ENCODE results near the gene LIMS3. TPM values are rescaled to one million over a fixed set of nuclear protein-coding genes. Genes with fewer than 3 reads are reported as not detected.
"Not testable (repeated sequence)": the region's sequence is repeated elsewhere in the genome, so short reads cannot be mapped to it uniquely, and the experiment has no call there.

LIMS3 gene
- total RNA-seq, 1 experiment from 2014 or later, result 1.5 TPM

- H3K9me3 Mint-ChIP-seq (ENCODE audit: unreplicated experiment); H3K4me1 Mint-ChIP-seq (ENCODE audit: insufficient read depth, unreplicated experiment); POLR2A ChIA-PET; CTCF ChIA-PET; H3K36me3 Mint-ChIP-seq (ENCODE audit: insufficient read depth, unreplicated experiment); intact Hi-C loops (cut with micrococcal nuclease); H3K27ac Mint-ChIP-seq (ENCODE audit: low read depth, unreplicated experiment); H3K27me3 Mint-ChIP-seq (ENCODE audit: insufficient read depth, unreplicated experiment); BruUV-seq (replicated peaks); H3K4me3 Mint-ChIP-seq (ENCODE audit: unreplicated experiment); DNase-seq (ENCODE audit: unreplicated experiment): not testable (repeated sequence)
Measured at GRCh38 chr2:109950146-109950843, 51.8 kb downstream of the LIMS3 start.

GRCh38 chr2:109963942-109964341 is 65.5 kb downstream of the LIMS3 start:
- H3K4me1 Mint-ChIP-seq (ENCODE audit: insufficient read depth, unreplicated experiment); POLR2A ChIA-PET; H3K27me3 Mint-ChIP-seq (ENCODE audit: insufficient read depth, unreplicated experiment): not testable (repeated sequence)

GRCh38 chr2:109965482-109965881 is 67.0 kb downstream of the LIMS3 start:
- H3K9me3 Mint-ChIP-seq (ENCODE audit: unreplicated experiment); H3K36me3 Mint-ChIP-seq (ENCODE audit: insufficient read depth, unreplicated experiment); H3K27ac Mint-ChIP-seq (ENCODE audit: low read depth, unreplicated experiment); BruUV-seq (replicated peaks); CTCF ChIA-PET; H3K4me3 Mint-ChIP-seq (ENCODE audit: unreplicated experiment); POLR2A ChIA-PET; DNase-seq (ENCODE audit: unreplicated experiment); H3K4me1 Mint-ChIP-seq (ENCODE audit: insufficient read depth, unreplicated experiment); H3K27me3 Mint-ChIP-seq (ENCODE audit: insufficient read depth, unreplicated experiment); intact Hi-C loops (cut with micrococcal nuclease): not testable (repeated sequence)

More at GRCh38 chr2:109963942-109964341, 65.5 kb downstream of the LIMS3 start:
- CTCF ChIA-PET; H3K9me3 Mint-ChIP-seq (ENCODE audit: unreplicated experiment); H3K4me3 Mint-ChIP-seq (ENCODE audit: unreplicated experiment); intact Hi-C loops (cut with micrococcal nuclease); H3K27ac Mint-ChIP-seq (ENCODE audit: low read depth, unreplicated experiment); BruUV-seq (replicated peaks); H3K36me3 Mint-ChIP-seq (ENCODE audit: insufficient read depth, unreplicated experiment); DNase-seq (ENCODE audit: unreplicated experiment): not testable (repeated sequence)

GRCh38 chr2:109966107-109966736 is 67.7 kb downstream of the LIMS3 start:
- H3K4me1 Mint-ChIP-seq (ENCODE audit: insufficient read depth, unreplicated experiment); POLR2A ChIA-PET; CTCF ChIA-PET: not testable (repeated sequence)

GRCh38 chr2:109966858-109967257 is 68.4 kb downstream of the LIMS3 start:
- intact Hi-C loops (cut with micrococcal nuclease); H3K27me3 Mint-ChIP-seq (ENCODE audit: insufficient read depth, unreplicated experiment); H3K4me3 Mint-ChIP-seq (ENCODE audit: unreplicated experiment); POLR2A ChIA-PET; BruUV-seq (replicated peaks); CTCF ChIA-PET; H3K4me1 Mint-ChIP-seq (ENCODE audit: insufficient read depth, unreplicated experiment); H3K9me3 Mint-ChIP-seq (ENCODE audit: unreplicated experiment); H3K27ac Mint-ChIP-seq (ENCODE audit: low read depth, unreplicated experiment); DNase-seq (ENCODE audit: unreplicated experiment); H3K36me3 Mint-ChIP-seq (ENCODE audit: insufficient read depth, unreplicated experiment): not testable (repeated sequence)

More at GRCh38 chr2:109966107-109966736, 67.7 kb downstream of the LIMS3 start:
- intact Hi-C loops (cut with micrococcal nuclease); H3K9me3 Mint-ChIP-seq (ENCODE audit: unreplicated experiment); H3K36me3 Mint-ChIP-seq (ENCODE audit: insufficient read depth, unreplicated experiment); BruUV-seq (replicated peaks); DNase-seq (ENCODE audit: unreplicated experiment); H3K27me3 Mint-ChIP-seq (ENCODE audit: insufficient read depth, unreplicated experiment); H3K4me3 Mint-ChIP-seq (ENCODE audit: unreplicated experiment); H3K27ac Mint-ChIP-seq (ENCODE audit: low read depth, unreplicated experiment): not testable (repeated sequence)

- POLR2A ChIA-PET; intact Hi-C loops (cut with micrococcal nuclease): not testable (repeated sequence)
Measured at GRCh38 chr2:109969864-109970263, 71.4 kb downstream of the LIMS3 start.

GRCh38 chr2:109971710-109972109 is 73.2 kb downstream of the LIMS3 start:
- H3K9me3 Mint-ChIP-seq (ENCODE audit: unreplicated experiment); POLR2A ChIA-PET; BruUV-seq (replicated peaks); H3K4me1 Mint-ChIP-seq (ENCODE audit: insufficient read depth, unreplicated experiment); DNase-seq (ENCODE audit: unreplicated experiment); intact Hi-C loops (cut with micrococcal nuclease); H3K4me3 Mint-ChIP-seq (ENCODE audit: unreplicated experiment); H3K36me3 Mint-ChIP-seq (ENCODE audit: insufficient read depth, unreplicated experiment); H3K27me3 Mint-ChIP-seq (ENCODE audit: insufficient read depth, unreplicated experiment); CTCF ChIA-PET; H3K27ac Mint-ChIP-seq (ENCODE audit: low read depth, unreplicated experiment): not testable (repeated sequence)

More at GRCh38 chr2:109969864-109970263, 71.4 kb downstream of the LIMS3 start:
- H3K4me3 Mint-ChIP-seq (ENCODE audit: unreplicated experiment); H3K27me3 Mint-ChIP-seq (ENCODE audit: insufficient read depth, unreplicated experiment); DNase-seq (ENCODE audit: unreplicated experiment); BruUV-seq (replicated peaks); H3K27ac Mint-ChIP-seq (ENCODE audit: low read depth, unreplicated experiment); H3K4me1 Mint-ChIP-seq (ENCODE audit: insufficient read depth, unreplicated experiment); CTCF ChIA-PET; H3K9me3 Mint-ChIP-seq (ENCODE audit: unreplicated experiment); H3K36me3 Mint-ChIP-seq (ENCODE audit: insufficient read depth, unreplicated experiment): not testable (repeated sequence)

Other genes with a start within 250 kb of the LIMS3 start
- gene RGPD5, start 104.4 kb upstream of the LIMS3 start, total RNA-seq (2022), result 35.0 and 60.4 TPM in 2 replicates
- gene MALL, start 217.1 kb downstream of the LIMS3 start, total RNA-seq (2022), result 0.83 and 1.8 TPM in 2 replicates